BLaER1 treated with 17β-estradiol and CSF1 and Interleukin-3, amounts not matched to agents 10 nM and 100 nM (cell line): ENCODE data around the gene PRRC2B.
"Not testable (repeated sequence)": the region's sequence is repeated elsewhere in the genome, so short reads cannot be mapped to it uniquely, and the experiment has no call there.

Experiments used
- H3K27ac ChIP-seq, 11 experiments: shearing (Covaris generic); formaldehyde crosslinking; 2 replicates each; pipeline ENCODE4 v1.8.1; 2022
- H3K27me3 ChIP-seq, 11 experiments: shearing (Covaris generic); formaldehyde crosslinking; 2 replicates each; pipeline ENCODE4 v1.8.1; 2022
- H3K36me3 ChIP-seq, 11 experiments: shearing (Covaris generic); formaldehyde crosslinking; 2 replicates each; pipeline ENCODE4 v1.8.1; 2022
- H3K4me1 ChIP-seq, 10 experiments: shearing (Covaris generic); formaldehyde crosslinking; 2 replicates each; pipeline ENCODE4 v1.8.1; 2022
- H3K4me2 ChIP-seq, 11 experiments: shearing (Covaris generic); formaldehyde crosslinking; 2 replicates each; pipeline ENCODE4 v1.8.1; 2022
- H3K4me3 ChIP-seq, 10 experiments: shearing (Covaris generic); formaldehyde crosslinking; 2 replicates each; pipeline ENCODE4 v1.8.1; 2022
- H3K9ac ChIP-seq, 11 experiments: shearing (Covaris generic); formaldehyde crosslinking; 2 replicates each; pipeline ENCODE4 v1.8.1; 2022
- H3K9me3 ChIP-seq, 11 experiments: shearing (Covaris generic); formaldehyde crosslinking; replicated peaks in 1 of 11; 2 replicates each; pipeline ENCODE4 v1.8.1; 2022
- H4K20me1 ChIP-seq, 11 experiments: shearing (Covaris generic); formaldehyde crosslinking; 2 replicates each; pipeline ENCODE4 v1.8.1; 2022
- Cebpa-rat ChIP-seq, 11 experiments: shearing (Covaris generic); IDR thresholded peaks; 2 replicates each; pipeline ENCODE4 v1.8.1; 2022

Gene PRRC2B

DNA sequence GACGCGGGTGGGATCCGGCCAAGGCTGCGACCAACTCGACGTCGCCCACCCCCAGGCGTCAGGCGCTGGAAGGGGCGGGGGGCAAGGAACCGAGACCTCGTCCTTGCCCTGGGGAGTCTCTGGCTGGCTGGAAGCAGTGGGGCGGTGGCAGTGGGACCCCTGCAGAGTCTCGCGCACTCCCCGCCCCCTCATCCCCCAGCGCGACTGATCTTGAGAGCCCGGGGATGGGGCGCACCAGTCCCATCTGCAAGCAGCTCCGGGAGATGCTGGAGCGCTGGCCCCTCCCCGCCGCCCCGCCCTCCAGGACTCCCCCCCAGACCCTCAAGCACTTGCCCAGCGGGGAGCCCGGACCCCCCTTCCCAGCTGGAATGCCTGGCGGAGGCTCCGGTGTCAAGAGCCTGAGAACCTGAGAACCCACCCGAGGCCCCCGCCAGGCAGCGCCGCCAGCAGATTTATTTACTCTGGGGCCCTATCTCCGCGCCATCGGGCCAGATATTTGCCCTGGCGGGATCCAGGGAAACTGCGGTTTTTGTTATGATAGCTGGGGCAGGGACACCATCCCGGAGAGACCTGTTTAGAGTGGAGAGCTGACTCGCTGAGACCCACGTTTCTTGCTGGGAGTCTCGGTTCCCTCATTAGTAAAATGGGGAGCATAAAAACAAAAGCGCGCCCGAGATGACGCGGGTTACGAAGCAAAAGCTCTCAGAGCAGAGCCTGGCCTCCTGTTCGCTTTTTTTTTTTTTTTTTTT lies 152.6 kb downstream of the PRRC2B start:
- Histone ChIP-seq H3K4me1 (no peaks in the 10 kb centered on the region), H3K4me3 (no peak overlapping the region; a peak in 1 of 20 replicates), H3K27ac (no peak overlapping the region), H3K27me3 (peaks cover 35 to 55% (median 46%) of the 10 kb centered on the region in 11 experiments), H3K4me2 (no peak overlapping the region), H3K9me3 (peaks cover 43 to 66% (median 58%) of the 10 kb centered on the region in 11 experiments), H3K36me3 (peaks cover 0 to 8% (median 0%) of the 10 kb centered on the region in 11 experiments; a peak in 2 of 22 replicates), H3K9ac (no peak overlapping the region), H4K20me1 (no peaks in the 10 kb centered on the region)
- TF ChIP-seq Cebpa-rat (IDR thresholded peaks at IDR 0.05) = no peak

DNA sequence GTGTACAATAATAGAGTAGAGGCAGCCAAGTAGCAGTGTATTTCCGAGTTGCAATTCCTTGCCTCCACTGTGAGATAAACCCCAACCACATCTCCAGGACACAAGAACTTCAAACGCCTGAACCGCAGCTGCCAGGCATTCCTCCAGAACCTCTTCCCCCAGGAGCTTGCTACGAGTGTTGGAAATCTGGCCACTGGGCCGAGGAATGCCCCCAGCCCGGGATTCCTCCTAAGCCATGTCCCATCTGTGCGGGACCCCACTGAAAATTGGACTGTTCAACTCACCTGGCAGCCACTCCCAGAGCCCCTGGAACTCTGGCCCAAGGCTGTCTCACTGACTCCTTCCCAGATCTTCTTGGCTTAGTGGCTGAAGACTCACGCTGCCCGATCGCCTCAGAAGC lies 155.3 kb downstream of the PRRC2B start:
- not testable (repeated sequence) for H3K36me3 ChIP-seq, H4K20me1 ChIP-seq, H3K4me1 ChIP-seq, H3K9ac ChIP-seq, H3K27ac ChIP-seq, H3K4me3 ChIP-seq, H3K4me2 ChIP-seq
- peaks cover 22 to 44% (median 32%) of the 10 kb centered on the region in 11 experiments for H3K9me3 ChIP-seq
- peaks cover 35 to 52% (median 46%) of the 10 kb centered on the region in 11 experiments for H3K27me3 ChIP-seq
